HCT116 (cell line): ENCODE data around the gene RBM27. TPM values are rescaled to one million over a fixed set of nuclear protein-coding genes. Genes with fewer than 3 reads are reported as not detected.
"Not testable (repeated sequence)": the region's sequence is repeated elsewhere in the genome, so short reads cannot be mapped to it uniquely, and the experiment has no call there.

Source experiments
- ATAC-seq: fragments of 200-7000 bp; cut with Tn5 transposase; 2 replicates; pipeline ENCODE4 v1.9.1; 2020; ENCODE audit warnings: mild to moderate bottlenecking, moderate library complexity
- BruUV-seq: library from RNA; stranded (reverse); fragments of 400-500 nt; replicated peaks from 2 replicates; lab custom pipeline; 2021; lab: Mats Ljungman, UMichigan
- CTCF ChIA-PET: fragments of 300-600 bp; sonication (Branson Sonifier 250); formaldehyde crosslinking; loops from one replicate; lab custom pipeline; 2021; ENCODE audit warnings: antibody characterized with exemption; lab: Charles Lee
- POLR2A ChIA-PET: fragments of 300-600, 350-600 bp; sonication (Branson Sonifier 250); formaldehyde crosslinking; loops from one replicate; lab custom pipeline; 2021; ENCODE audit warnings: antibody characterized with exemption; lab: Charles Lee
- RAD21 ChIA-PET, 2 experiments: fragments of 300-600 bp; sonication (Branson Sonifier 250); formaldehyde crosslinking; loops; one replicate each; lab custom pipeline; 2023; ENCODE audit warnings: low total read pairs in 2 of 2; ENCODE audit not compliant: uncharacterized antibody in 2 of 2, unreplicated experiment in 2 of 2, low non-redundant PET in 1 of 2; lab: Charles Lee
- DNase-seq: peaks from one replicate; pipeline ENCODE4 v3.0.0-alpha.2; 2010; ENCODE audit warnings: low read depth, low spot score
- H2AFZ ChIP-seq: fragments of 200-600 bp; shearing (Covaris generic), sonication (generic); 2 replicates; pipeline ENCODE4 v1.6.1; 2017; ENCODE audit warnings: low read depth, mixed run types, mixed read lengths, antibody characterized with exemption, low read length; ENCODE audit not compliant: poor library complexity, severe bottlenecking
- H3K27ac ChIP-seq: 2 replicates; pipeline ENCODE4 v1.5.1; 2012; ENCODE audit warnings: low read depth, low read length
- H3K27me3 ChIP-seq: fragments of 200-600 bp; sonication (generic); 2 replicates; pipeline ENCODE4 v1.6.1; 2016; ENCODE audit warnings: mixed run types, low read length, mixed read lengths; ENCODE audit not compliant: insufficient read depth
- H3K36me3 ChIP-seq, 2 experiments: fragments of 200-500 bp in 1 of 2; fragments of 200-600 bp in 1 of 2; sonication (Bioruptor generic) in 1 of 2; sonication (generic) in 1 of 2; 2 replicates each; pipeline versions ENCODE4 v1.5.1 to v1.6.1; 2014 to 2016; ENCODE audit warnings: low read length in 2 of 2, inconsistent platforms in 1 of 2, mixed read lengths in 1 of 2, mixed run types in 1 of 2; ENCODE audit not compliant: insufficient read depth in 2 of 2, control insufficient read depth in 1 of 2
- H3K4me1 ChIP-seq, 2 experiments: fragments of 200-600 bp in 1 of 2; sonication (generic) in 1 of 2; 2 replicates each; pipeline versions ENCODE4 v1.5.1 to v1.6.1; 2012 to 2017; ENCODE audit warnings: low read length in 2 of 2, inconsistent platforms in 1 of 2, mild to moderate bottlenecking in 1 of 2, mixed read lengths in 1 of 2, mixed run types in 1 of 2, moderate library complexity in 1 of 2; ENCODE audit not compliant: insufficient read depth in 2 of 2, control insufficient read depth in 1 of 2
- H3K4me2 ChIP-seq: fragments of 200-600 bp; sonication (generic); 2 replicates; pipeline ENCODE4 v1.6.1; 2017; ENCODE audit warnings: mixed run types, low read length, mixed read lengths
- H3K4me3 ChIP-seq, 2 experiments: fragments of 200-600 bp in 1 of 2; sonication (generic) in 1 of 2; replicated peaks in 1 of 2; 2 replicates each; pipeline ENCODE4 v1.5.1; 2011 to 2016; ENCODE audit warnings: low read length in 2 of 2, control low read depth in 1 of 2, low read depth in 1 of 2, mild to moderate bottlenecking in 1 of 2, mixed read lengths in 1 of 2, mixed run types in 1 of 2
- H3K79me2 ChIP-seq: fragments of 200-600 bp; sonication (generic); 2 replicates; pipeline ENCODE4 v1.6.1; 2017; ENCODE audit warnings: mild to moderate bottlenecking, mixed run types, low read length, moderate library complexity, mixed read lengths; ENCODE audit not compliant: insufficient read depth
- H3K9ac ChIP-seq: fragments of 200-600 bp; sonication (generic); 2 replicates; pipeline ENCODE4 v1.6.1; 2016; ENCODE audit warnings: low read length, mixed read lengths
- H3K9me2 ChIP-seq: fragments of 200-600 bp; sonication (generic), shearing (Covaris generic); 2 replicates; pipeline ENCODE4 v1.6.1; 2017; ENCODE audit warnings: mixed run types, mild to moderate bottlenecking, moderate library complexity; ENCODE audit not compliant: insufficient read depth
- H3K9me3 ChIP-seq, 2 experiments: fragments of 200-500 bp in 1 of 2; fragments of 200-600 bp in 1 of 2; sonication (Bioruptor generic) in 1 of 2; sonication (generic) in 1 of 2; 2 replicates each; pipeline ENCODE4 v1.6.1; 2014 to 2017; ENCODE audit warnings: low read length in 2 of 2, mixed read lengths in 2 of 2, inconsistent platforms in 1 of 2, low read depth in 1 of 2, mild to moderate bottlenecking in 1 of 2, mixed run types in 1 of 2, moderate library complexity in 1 of 2; ENCODE audit not compliant: control insufficient read depth in 1 of 2, insufficient read depth in 1 of 2
- H4K20me1 ChIP-seq: fragments of 200-600 bp; sonication (generic), shearing (Covaris generic); 2 replicates; pipeline ENCODE4 v1.6.1; 2017; ENCODE audit warnings: mixed run types, mild to moderate bottlenecking, moderate library complexity; ENCODE audit not compliant: insufficient read depth
- ATF3 ChIP-seq: IDR thresholded peaks from 2 replicates; pipeline ENCODE4 v1.6.1; 2012
- CBX3 ChIP-seq: IDR thresholded peaks from 2 replicates; pipeline ENCODE4 v1.6.1; 2012; ENCODE audit warnings: low read depth
- CEBPB ChIP-seq: IDR thresholded peaks from 2 replicates; pipeline ENCODE4 v1.6.1; 2012; ENCODE audit warnings: low read depth
- EZH2 ChIP-seq: fragments of 200-600 bp; sonication (generic); IDR thresholded peaks from 2 replicates; pipeline ENCODE4 v1.6.1; 2017; ENCODE audit warnings: antibody characterized with exemption, mixed run types
- EZH2phosphoT487 ChIP-seq: fragments of 200-600 bp; IDR thresholded peaks from 2 replicates; pipeline ENCODE4 v1.6.1; 2018; ENCODE audit warnings: antibody characterized with exemption, borderline replicate concordance
- FOSL1 ChIP-seq: IDR thresholded peaks from 2 replicates; pipeline ENCODE4 v1.6.1; 2012; ENCODE audit warnings: low read depth
- JUND ChIP-seq: IDR thresholded peaks from 2 replicates; pipeline ENCODE4 v1.6.1; 2012
- MAX ChIP-seq: IDR thresholded peaks from 2 replicates; pipeline ENCODE4 v1.6.1; 2012
- POLR2A ChIP-seq: IDR thresholded peaks from 2 replicates; pipeline ENCODE4 v1.7.0; 2011; ENCODE audit warnings: borderline replicate concordance; ENCODE audit not compliant: insufficient read depth, insufficient read length; ENCODE audit errors: extremely low read depth
- POLR2AphosphoS5 ChIP-seq: IDR thresholded peaks from 2 replicates; pipeline ENCODE4 v1.6.1; 2011; ENCODE audit warnings: mild to moderate bottlenecking, low read depth, low read length, moderate library complexity
- RAD21 ChIP-seq: IDR thresholded peaks from 2 replicates; pipeline ENCODE4 v1.6.1; 2012; ENCODE audit warnings: low read depth, mild to moderate bottlenecking
- SP1 ChIP-seq: IDR thresholded peaks from 2 replicates; pipeline ENCODE4 v1.6.1; 2012; ENCODE audit warnings: low read depth
- TCF7L2 ChIP-seq: IDR thresholded peaks from 2 replicates; pipeline ENCODE4 v1.7.0; 2011; ENCODE audit warnings: borderline replicate concordance, inconsistent platforms; ENCODE audit not compliant: insufficient read depth, insufficient read length; ENCODE audit errors: extremely low read depth
- YY1 ChIP-seq: IDR thresholded peaks from 2 replicates; pipeline ENCODE4 v1.6.1; 2011; ENCODE audit warnings: low read length, low read depth, moderate library complexity, mild to moderate bottlenecking; ENCODE audit not compliant: insufficient replicate concordance; ENCODE audit errors: extremely low read depth
- intact Hi-C: fragments of 100-400 bp; cut with micrococcal nuclease; formaldehyde crosslinking; loops from 2 replicates; pipeline ENCODE4 v1.10.0; 2022
- total RNA-seq: library from RNA; stranded (reverse); gene quantifications from one replicate; pipeline ENCODE4 v1.2.1, GENCODE V29; 2021; ENCODE audit not compliant: unreplicated experiment
- TF ChIP-seq, protein P1 (sequence below): IDR thresholded peaks from 2 replicates; pipeline ENCODE4 v1.6.1; 2011; ENCODE audit warnings: mild to moderate bottlenecking, low read length, moderate library complexity; ENCODE audit not compliant: insufficient replicate concordance; ENCODE audit errors: extremely low read depth

RBM27 gene
- total RNA-seq, 1 experiment from 2014 or later = 15.2 TPM

GRCh38 chr5:146173049-146173448 lies 30.4 kb upstream of the RBM27 start:
- CTCF ChIA-PET = not testable (repeated sequence)

DNA sequence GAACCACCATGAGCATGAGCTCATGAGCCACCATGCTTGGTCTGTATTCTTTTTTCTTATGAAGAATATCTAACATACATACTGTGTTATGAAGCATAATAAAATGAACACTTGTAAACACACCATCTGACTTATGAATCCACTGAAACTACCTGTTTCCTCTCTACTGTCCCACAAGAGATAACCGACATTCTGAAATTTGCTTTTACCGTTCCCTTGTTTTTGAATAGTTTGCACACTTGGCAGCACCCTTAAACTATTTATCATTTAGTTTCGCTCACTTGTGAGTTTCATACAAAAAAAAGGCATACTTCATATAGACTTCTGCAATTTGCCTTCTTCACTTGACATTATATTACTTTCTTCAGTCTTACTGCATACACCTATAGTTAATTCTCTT lies 29.8 kb upstream of the RBM27 start:
- no peak overlapping the region for H3K4me3 ChIP-seq
- TF ChIP-seq EZH2phosphoT487 (no peak), YY1 (no peak), FOSL1 (no peak), MAX (no peak), ATF3 (no peak), EZH2 (no peak), JUND (no peak), TCF7L2 (no peak), POLR2A (no peak), SP1 (no peak), POLR2AphosphoS5 (no peak), CEBPB (no peak), RAD21 (no peak), CBX3 (no peak)
- TF ChIP-seq, protein P1, sequence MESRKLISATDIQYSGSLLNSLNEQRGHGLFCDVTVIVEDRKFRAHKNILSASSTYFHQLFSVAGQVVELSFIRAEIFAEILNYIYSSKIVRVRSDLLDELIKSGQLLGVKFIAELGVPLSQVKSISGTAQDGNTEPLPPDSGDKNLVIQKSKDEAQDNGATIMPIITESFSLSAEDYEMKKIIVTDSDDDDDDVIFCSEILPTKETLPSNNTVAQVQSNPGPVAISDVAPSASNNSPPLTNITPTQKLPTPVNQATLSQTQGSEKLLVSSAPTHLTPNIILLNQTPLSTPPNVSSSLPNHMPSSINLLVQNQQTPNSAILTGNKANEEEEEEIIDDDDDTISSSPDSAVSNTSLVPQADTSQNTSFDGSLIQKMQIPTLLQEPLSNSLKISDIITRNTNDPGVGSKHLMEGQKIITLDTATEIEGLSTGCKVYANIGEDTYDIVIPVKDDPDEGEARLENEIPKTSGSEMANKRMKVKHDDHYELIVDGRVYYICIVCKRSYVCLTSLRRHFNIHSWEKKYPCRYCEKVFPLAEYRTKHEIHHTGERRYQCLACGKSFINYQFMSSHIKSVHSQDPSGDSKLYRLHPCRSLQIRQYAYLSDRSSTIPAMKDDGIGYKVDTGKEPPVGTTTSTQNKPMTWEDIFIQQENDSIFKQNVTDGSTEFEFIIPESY = no peak
- DNase-seq (no peak), ATAC-seq (no peak)
- no TSS peak for BruUV-seq
- intact Hi-C loops = loop anchor here (5.0 kb wide), 2 partner anchors 41 to 254 kb away; no protein-coding TSS in a partner anchor
- ChIA-PET POLR2A (no interaction called here), RAD21 (no interaction called here), CTCF (no interaction called here)
- H3K9ac ChIP-seq = no peak overlapping the region
- H3K27me3 ChIP-seq = no peaks in the 10 kb centered on the region
- peaks cover 47% of the 10 kb centered on the region for H3K79me2 ChIP-seq
- H3K4me1 ChIP-seq = no peaks in the 10 kb centered on the region
- no peaks in the 10 kb centered on the region for H4K20me1 ChIP-seq
- no peak overlapping the region for H3K4me2 ChIP-seq
- H3K9me2 ChIP-seq = no peaks in the 10 kb centered on the region
- peaks cover 8 to 32% of the 10 kb centered on the region in 2 experiments for H3K36me3 ChIP-seq
- no peak overlapping the region for H3K27ac ChIP-seq
- H2AFZ ChIP-seq = no peak overlapping the region
- H3K9me3 ChIP-seq = no peaks in the 10 kb centered on the region

More at GRCh38 chr5:146173049-146173448, 30.4 kb upstream of the RBM27 start:
- POLR2A ChIA-PET, H3K9ac ChIP-seq, H3K27me3 ChIP-seq, BruUV-seq, ATAC-seq, H3K4me1 ChIP-seq, RAD21 ChIA-PET, H3K4me2 ChIP-seq, H3K9me2 ChIP-seq, H3K9me3 ChIP-seq, H4K20me1 ChIP-seq, H2AFZ ChIP-seq, H3K27ac ChIP-seq, DNase-seq, H3K4me3 ChIP-seq: not testable (repeated sequence)
- H3K36me3 ChIP-seq = peaks cover 8 to 33% of the 10 kb centered on the region in 2 experiments
- H3K79me2 ChIP-seq = peaks cover 42% of the 10 kb centered on the region
- intact Hi-C loops = loop anchor here (5.0 kb wide), 2 partner anchors 41 to 254 kb away; no protein-coding TSS in a partner anchor
